K562 (cell line): ENCODE data around the gene UCKL1. TPM values are rescaled to one million over a fixed set of nuclear protein-coding genes. Genes with fewer than 3 reads are reported as not detected.

Experiments
- ATAC-seq: fragments of 200-7000 bp; cut with Tn5 transposase; 3 replicates; pipeline ENCODE4 v1.9.1; 2020; ENCODE audit warnings: moderate library complexity
- BruUV-seq: library from RNA; stranded (reverse); fragments of 400-500 nt; replicated peaks from 2 replicates; lab custom pipeline; 2021; lab: Mats Ljungman, UMichigan
- CTCF ChIA-PET: fragments of 300-600 bp; formaldehyde crosslinking; extraction: SDS; loops from one replicate; lab custom pipeline; 2021; ENCODE audit warnings: low intra/inter-chr PET ratio; lab: Yijun Ruan, JAX
- POLR2A ChIA-PET: fragments of 300-600, 350-650 bp; sonication (Branson Sonifier 250); formaldehyde crosslinking; extraction: SDS; loops from one replicate; lab custom pipeline; 2021; ENCODE audit warnings: antibody characterized with exemption, inconsistent platforms; lab: Yijun Ruan, JAX
- DNase-seq, 4 experiments: peaks; one replicate each; pipeline versions ENCODE4 v3.0.0 to v3.0.0-alpha.2; 2011 to 2018; ENCODE audit warnings: low spot score in 3 of 4, mixed read lengths in 3 of 4; ENCODE audit errors: extremely low read depth in 1 of 4
- FAIRE-seq: peaks from 2 replicates; lab custom pipeline; 2011; peaks lifted over from hg19 to GRCh38; lab: Jason Lieb, UNC
- H2AFZ ChIP-seq: 2 replicates; pipeline ENCODE4 v1.6.0; 2011; ENCODE audit warnings: low read depth, low read length, control low read depth, inconsistent platforms
- H3K27ac ChIP-seq: fragments of 200-600 bp; 3 replicates; pipeline ENCODE4 v1.8.0; 2011; ENCODE audit warnings: low read depth, mild to moderate bottlenecking, control low read depth, inconsistent platforms, low read length, moderate library complexity, mixed read lengths; ENCODE audit errors: extremely low read depth
- H3K27me3 ChIP-seq, 2 experiments: fragments of 300-600 bp in 1 of 2; 2 replicates in 1 of 2; 3 replicates in 1 of 2; pipeline versions ENCODE4 v1.6.0 to v1.8.0; 2011; ENCODE audit warnings: inconsistent platforms in 2 of 2, low read length in 2 of 2, mild to moderate bottlenecking in 1 of 2, mixed read lengths in 1 of 2, moderate library complexity in 1 of 2; ENCODE audit not compliant: control insufficient read depth in 2 of 2, insufficient read depth in 2 of 2
- H3K36me3 ChIP-seq: fragments of 300-600 bp; 3 replicates; pipeline ENCODE4 v1.8.0; 2011; ENCODE audit warnings: mild to moderate bottlenecking, low read length, inconsistent platforms; ENCODE audit not compliant: control insufficient read depth, insufficient read depth
- H3K4me1 ChIP-seq, 2 experiments: fragments of 200-600 bp in 1 of 2; replicated peaks in 1 of 2; 2 replicates in 1 of 2; 3 replicates in 1 of 2; pipeline versions ENCODE4 v1.5.1 to v1.8.0; 2011; ENCODE audit warnings: inconsistent platforms in 2 of 2, low read length in 2 of 2, mild to moderate bottlenecking in 1 of 2, mixed read lengths in 1 of 2, moderate library complexity in 1 of 2; ENCODE audit not compliant: control insufficient read depth in 2 of 2, insufficient read depth in 2 of 2
- H3K4me2 ChIP-seq: 2 replicates; pipeline ENCODE4 v1.6.1; 2011; ENCODE audit warnings: low read length, control low read depth, inconsistent platforms, mixed read lengths; ENCODE audit not compliant: insufficient read depth
- H3K4me3 ChIP-seq: fragments of 200-600 bp; sonication (generic), shearing (Covaris generic); 2 replicates; pipeline ENCODE4 v1.5.1; 2016; ENCODE audit warnings: control low read depth, inconsistent platforms
- H3K79me2 ChIP-seq: fragments of 200-600 bp; 3 replicates; pipeline ENCODE4 v1.8.0; 2011; ENCODE audit warnings: low read length, inconsistent platforms; ENCODE audit not compliant: control insufficient read depth, insufficient read depth
- H3K9ac ChIP-seq, 2 experiments: 2 replicates each; pipeline versions ENCODE4 v1.6.0 to v1.6.1; 2011; ENCODE audit warnings: low read depth in 2 of 2, low read length in 2 of 2, control low read depth in 1 of 2, inconsistent platforms in 1 of 2, mild to moderate bottlenecking in 1 of 2, mixed read lengths in 1 of 2; ENCODE audit not compliant: insufficient read depth in 1 of 2
- H3K9me1 ChIP-seq: one replicate; pipeline ENCODE4 v1.6.0; 2011; ENCODE audit warnings: inconsistent platforms, mild to moderate bottlenecking, low read length, moderate library complexity; ENCODE audit not compliant: control insufficient read depth, insufficient read depth
- H3K9me3 ChIP-seq: replicated peaks from 2 replicates; pipeline ENCODE4 v1.5.1; 2011; ENCODE audit warnings: low read depth, low read length, inconsistent platforms; ENCODE audit not compliant: control insufficient read depth, insufficient read depth
- H4K20me1 ChIP-seq: replicated peaks from 2 replicates; pipeline ENCODE4 v1.6.1; 2011; ENCODE audit warnings: low read length, inconsistent platforms, mixed read lengths; ENCODE audit not compliant: control insufficient read depth, insufficient read depth
- COPS2 ChIP-seq: fragments of 450-650 bp; conservative IDR thresholded peaks from 2 replicates; pipeline ENCODE4 v1.6.1; 2016; ENCODE audit warnings: mild to moderate bottlenecking, moderate library complexity
- HMGN3 ChIP-seq: IDR thresholded peaks from 2 replicates; pipeline ENCODE4 v1.6.1; 2011; ENCODE audit warnings: borderline replicate concordance, low read depth, mild to moderate bottlenecking, mixed read lengths, low read length; ENCODE audit not compliant: insufficient read length; ENCODE audit errors: extremely low read depth
- NCOA6 ChIP-seq: fragments of 450-650 bp; IDR thresholded peaks from 2 replicates; pipeline ENCODE4 v1.6.1; 2017; ENCODE audit warnings: mild to moderate bottlenecking
- POLR3A ChIP-seq: IDR thresholded peaks from 2 replicates; pipeline ENCODE4 v1.6.1; 2011; ENCODE audit warnings: borderline replicate concordance, mild to moderate bottlenecking, moderate library complexity; ENCODE audit not compliant: insufficient read length, insufficient read depth; ENCODE audit errors: extremely low read depth
- POU5F1 ChIP-seq: fragments of 150-350 bp; IDR thresholded peaks from 2 replicates; pipeline ENCODE4 v1.6.1; 2014; ENCODE audit warnings: borderline replicate concordance, low read length, low read depth, mild to moderate bottlenecking; ENCODE audit not compliant: partially characterized antibody
- ZFPM2 ChIP-seq: fragments of 250-450 bp; sonication (Bioruptor Pico); IDR thresholded peaks from 2 replicates; pipeline ENCODE4 v1.5.1; 2022; ENCODE audit warnings: mild to moderate bottlenecking
- WGBS: fragments of 100-300 bp; shearing (Covaris generic); methylation state at CpG from one replicate; pipeline ENCODE4 v1.1.6; 2016; ENCODE audit warnings: low coverage, mixed read lengths; ENCODE audit not compliant: insufficient coverage; ENCODE audit errors: missing lambda C conversion rate; 5-methylcytosine and 5-hydroxymethylcytosine counted together
- in situ Hi-C: fragments of 300-500 bp; cut with MboI; formaldehyde crosslinking; loops from 4 replicates; pipeline ENCODE4 v1.15.0; 2018; ENCODE audit warnings: inconsistent platforms, mixed read lengths
- intact Hi-C: fragments of 100-400 bp; cut with micrococcal nuclease; formaldehyde crosslinking; loops from 2 replicates; pipeline ENCODE4 v1.14.2; 2022
- polyA plus RNA-seq, 8 experiments: library from polyadenylated mRNA; depleted of rRNA in 4 of 8; stranded (reverse) in 5 of 8; unstranded in 3 of 8; fragments of >200 nt; fragmentation: Nextera tagmentation in 2 of 8; fragmentation: Illumina TruSeq in 1 of 8; extraction: Ambion mirVana in 2 of 8; extraction: Trizol in 1 of 8; gene quantifications; 2 replicates each; pipeline versions ENCODE4 v1.2.1 to v1.2.3, GENCODE V29; 2011 to 2014; ENCODE audit warnings: inconsistent platforms in 1 of 8, missing spikeins in 1 of 8
- total RNA-seq, 7 experiments: library from RNA; depleted of rRNA in 6 of 7; stranded (reverse); fragments of >200 nt in 6 of 7; fragmentation: Illumina TruSeq in 2 of 7; extraction: Trizol in 2 of 7; gene quantifications; 2 replicates each; pipeline versions ENCODE4 v1.2.1 to v1.2.3, GENCODE V29; 2011 to 2021; ENCODE audit warnings: low replicate concordance in 1 of 7
- TF ChIP-seq, protein P1 (sequence below): fragments of 450-650 bp; conservative IDR thresholded peaks from 2 replicates; pipeline ENCODE4 v1.6.1; 2016; ENCODE audit warnings: missing genetic modification characterization, low read depth, mild to moderate bottlenecking, control low read depth, missing compliant biosample characterization
- TF ChIP-seq, protein P2 (sequence below): fragments of 450-650 bp; IDR thresholded peaks from 2 replicates; pipeline ENCODE4 v1.6.1; 2016; ENCODE audit warnings: borderline replicate concordance
- TF ChIP-seq, protein P3 (sequence below): sonication (generic); formaldehyde crosslinking; IDR thresholded peaks from 2 replicates; pipeline ENCODE4 v1.8.0; 2022; ENCODE audit warnings: mild to moderate bottlenecking, missing genetic modification reagents

The UCKL1 gene
- total and polyA plus RNA-seq, 9 of the 15 experiments (the other 6 are each of a cell fraction or from before 2014, with no cell fraction given): 3.1 to 52.8 (median 24.2) TPM

DNA sequence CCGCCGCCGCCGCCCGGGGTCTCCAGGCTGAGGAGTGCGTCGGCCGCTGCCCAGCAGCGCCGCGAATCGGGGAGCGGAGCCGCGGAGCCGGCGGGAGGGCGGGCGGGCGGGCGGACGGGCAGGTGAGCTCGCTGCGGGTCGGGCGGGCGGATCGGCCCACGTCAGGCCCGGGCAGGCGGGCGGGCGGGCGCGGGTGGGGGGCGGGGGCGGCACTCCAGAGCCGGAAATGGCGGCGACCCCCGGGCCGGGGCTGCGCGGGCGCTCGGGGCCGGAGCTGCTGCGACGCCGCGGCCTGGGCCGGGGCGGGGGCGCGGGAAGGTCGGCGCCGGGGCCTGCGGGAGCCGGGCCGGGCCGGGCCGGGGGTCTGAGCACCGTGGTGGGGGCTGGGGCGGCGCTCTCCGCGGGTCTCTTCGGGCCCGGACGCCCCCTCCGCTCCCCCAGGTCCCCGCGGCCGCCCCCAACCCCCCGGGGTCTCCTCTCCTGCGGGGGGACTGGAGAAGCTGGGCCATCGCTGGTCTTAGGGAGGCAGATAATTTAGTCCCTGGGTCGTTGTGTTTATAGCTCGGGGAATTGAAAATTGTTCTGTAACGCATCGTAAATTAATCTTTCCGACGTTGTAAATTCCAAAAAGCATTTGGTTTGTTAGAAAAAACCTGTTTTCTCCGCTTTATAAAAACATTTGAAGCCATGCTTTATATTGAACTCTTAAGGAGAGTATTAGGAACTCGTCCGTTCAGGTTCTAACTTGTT is 60.8 kb downstream of the UCKL1 start (continued):
- TF ChIP-seq ZFPM2 (CRISPR knock-in tag) (no peak), POLR3A (no peak)

DNA sequence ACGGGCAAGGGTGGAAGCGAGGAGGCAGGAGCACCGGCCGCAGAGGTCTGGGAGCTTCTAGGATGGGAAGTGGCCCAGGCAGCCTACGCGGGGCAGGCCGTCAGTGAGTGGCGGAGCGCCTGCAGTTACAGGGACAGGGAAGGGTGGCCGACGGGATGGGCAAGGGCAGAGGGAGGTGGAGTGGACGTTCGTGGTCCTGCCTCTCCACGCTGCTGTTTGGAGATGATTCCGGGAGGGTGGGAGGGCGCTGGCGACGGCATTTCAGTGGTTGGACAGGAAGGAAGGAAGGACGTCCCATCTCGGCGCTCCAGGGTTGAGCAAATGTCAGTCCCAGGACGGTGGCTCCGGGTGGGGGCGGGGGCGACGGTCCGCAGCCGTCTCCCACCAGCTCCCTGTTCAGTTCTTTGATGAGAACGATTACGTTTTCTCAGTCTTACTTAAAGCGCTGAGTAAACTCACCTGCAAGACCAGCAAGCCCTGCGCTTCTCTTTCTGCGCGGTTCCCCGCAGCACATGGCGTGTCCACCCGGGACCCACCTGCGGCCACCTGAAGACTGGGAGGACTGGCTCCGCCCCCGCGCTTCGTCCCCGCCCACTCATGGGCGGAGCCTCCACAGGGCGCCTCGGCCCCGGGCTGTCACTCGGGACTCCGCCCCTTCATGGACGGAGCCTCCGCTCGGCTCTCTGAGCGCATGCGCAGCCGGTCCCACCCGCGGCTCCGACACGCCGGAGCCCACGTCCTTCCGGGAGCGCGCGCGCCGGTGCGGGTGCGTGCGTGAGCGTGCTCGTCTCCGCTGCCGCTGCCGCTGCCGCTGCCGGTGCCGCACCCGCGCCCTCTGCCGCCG is 61.6 kb downstream of the UCKL1 start, which contains the start of gene DNAJC5:
DNAJC5 (plus strand) TSS at position 769 of the 844 bp plus-strand sequence. CDS start 33,220 bp downstream, outside the sequence.
- Histone ChIP-seq H3K27me3 (no peaks in the 10 kb centered on the region), H3K4me1 (peaks cover 30 to 45% of the 10 kb centered on the region in 2 experiments), H2AFZ (peak within 1 kb of the TSS; percentile 93), H3K9me1 (no peaks in the 10 kb centered on the region), H3K4me2 (peak within 1 kb of the TSS; percentile 92), H3K9ac (peak within 1 kb of the TSS; percentile 85 to 89), H3K27ac (peak within 1 kb of the TSS; percentile 78), H3K4me3 (peak within 1 kb of the TSS; percentile 61), H3K9me3 (no peaks in the 10 kb centered on the region), H3K79me2 (peaks cover 42% of the 10 kb centered on the region), H3K36me3 (peaks cover 40% of the 10 kb centered on the region; the same call in 2 of the 3 replicates), H4K20me1 (peaks cover 27% of the 10 kb centered on the region)
- ATAC-seq (peak; percentile 92), DNase-seq (peak; percentile 97 to 100 (median 100)), FAIRE-seq (peak; percentile 94)
- in situ Hi-C loops: no loop called here
- intact Hi-C loops: no loop called here
- ChIA-PET CTCF (no interaction called here), POLR2A (interaction anchor here (0.6 to 1.6 kb wide), 9 partner anchors 11 to 374 kb away, joined by 3 to 12 read pairs (median 3); partner anchors contain the start of genes PPDPF and TPD52L2)
- 7% methylated on average over 56 of the region's 82 CpGs for WGBS
- BruUV-seq: no TSS peak
- TF ChIP-seq, protein P1, sequence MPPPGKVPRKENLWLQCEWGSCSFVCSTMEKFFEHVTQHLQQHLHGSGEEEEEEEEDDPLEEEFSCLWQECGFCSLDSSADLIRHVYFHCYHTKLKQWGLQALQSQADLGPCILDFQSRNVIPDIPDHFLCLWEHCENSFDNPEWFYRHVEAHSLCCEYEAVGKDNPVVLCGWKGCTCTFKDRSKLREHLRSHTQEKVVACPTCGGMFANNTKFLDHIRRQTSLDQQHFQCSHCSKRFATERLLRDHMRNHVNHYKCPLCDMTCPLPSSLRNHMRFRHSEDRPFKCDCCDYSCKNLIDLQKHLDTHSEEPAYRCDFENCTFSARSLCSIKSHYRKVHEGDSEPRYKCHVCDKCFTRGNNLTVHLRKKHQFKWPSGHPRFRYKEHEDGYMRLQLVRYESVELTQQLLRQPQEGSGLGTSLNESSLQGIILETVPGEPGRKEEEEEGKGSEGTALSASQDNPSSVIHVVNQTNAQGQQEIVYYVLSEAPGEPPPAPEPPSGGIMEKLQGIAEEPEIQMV (tag): peak; percentile 45; the same call in 1 of the 2 replicates
- TF ChIP-seq, protein P2, sequence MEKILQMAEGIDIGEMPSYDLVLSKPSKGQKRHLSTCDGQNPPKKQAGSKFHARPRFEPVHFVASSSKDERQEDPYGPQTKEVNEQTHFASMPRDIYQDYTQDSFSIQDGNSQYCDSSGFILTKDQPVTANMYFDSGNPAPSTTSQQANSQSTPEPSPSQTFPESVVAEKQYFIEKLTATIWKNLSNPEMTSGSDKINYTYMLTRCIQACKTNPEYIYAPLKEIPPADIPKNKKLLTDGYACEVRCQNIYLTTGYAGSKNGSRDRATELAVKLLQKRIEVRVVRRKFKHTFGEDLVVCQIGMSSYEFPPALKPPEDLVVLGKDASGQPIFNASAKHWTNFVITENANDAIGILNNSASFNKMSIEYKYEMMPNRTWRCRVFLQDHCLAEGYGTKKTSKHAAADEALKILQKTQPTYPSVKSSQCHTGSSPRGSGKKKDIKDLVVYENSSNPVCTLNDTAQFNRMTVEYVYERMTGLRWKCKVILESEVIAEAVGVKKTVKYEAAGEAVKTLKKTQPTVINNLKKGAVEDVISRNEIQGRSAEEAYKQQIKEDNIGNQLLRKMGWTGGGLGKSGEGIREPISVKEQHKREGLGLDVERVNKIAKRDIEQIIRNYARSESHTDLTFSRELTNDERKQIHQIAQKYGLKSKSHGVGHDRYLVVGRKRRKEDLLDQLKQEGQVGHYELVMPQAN: peak; percentile 20; the same call in 1 of the 2 replicates
- TF ChIP-seq HMGN3 (peak; percentile 74), POU5F1 (no peak), NCOA6 (no peak), COPS2 (no peak)
- TF ChIP-seq, protein P3, sequence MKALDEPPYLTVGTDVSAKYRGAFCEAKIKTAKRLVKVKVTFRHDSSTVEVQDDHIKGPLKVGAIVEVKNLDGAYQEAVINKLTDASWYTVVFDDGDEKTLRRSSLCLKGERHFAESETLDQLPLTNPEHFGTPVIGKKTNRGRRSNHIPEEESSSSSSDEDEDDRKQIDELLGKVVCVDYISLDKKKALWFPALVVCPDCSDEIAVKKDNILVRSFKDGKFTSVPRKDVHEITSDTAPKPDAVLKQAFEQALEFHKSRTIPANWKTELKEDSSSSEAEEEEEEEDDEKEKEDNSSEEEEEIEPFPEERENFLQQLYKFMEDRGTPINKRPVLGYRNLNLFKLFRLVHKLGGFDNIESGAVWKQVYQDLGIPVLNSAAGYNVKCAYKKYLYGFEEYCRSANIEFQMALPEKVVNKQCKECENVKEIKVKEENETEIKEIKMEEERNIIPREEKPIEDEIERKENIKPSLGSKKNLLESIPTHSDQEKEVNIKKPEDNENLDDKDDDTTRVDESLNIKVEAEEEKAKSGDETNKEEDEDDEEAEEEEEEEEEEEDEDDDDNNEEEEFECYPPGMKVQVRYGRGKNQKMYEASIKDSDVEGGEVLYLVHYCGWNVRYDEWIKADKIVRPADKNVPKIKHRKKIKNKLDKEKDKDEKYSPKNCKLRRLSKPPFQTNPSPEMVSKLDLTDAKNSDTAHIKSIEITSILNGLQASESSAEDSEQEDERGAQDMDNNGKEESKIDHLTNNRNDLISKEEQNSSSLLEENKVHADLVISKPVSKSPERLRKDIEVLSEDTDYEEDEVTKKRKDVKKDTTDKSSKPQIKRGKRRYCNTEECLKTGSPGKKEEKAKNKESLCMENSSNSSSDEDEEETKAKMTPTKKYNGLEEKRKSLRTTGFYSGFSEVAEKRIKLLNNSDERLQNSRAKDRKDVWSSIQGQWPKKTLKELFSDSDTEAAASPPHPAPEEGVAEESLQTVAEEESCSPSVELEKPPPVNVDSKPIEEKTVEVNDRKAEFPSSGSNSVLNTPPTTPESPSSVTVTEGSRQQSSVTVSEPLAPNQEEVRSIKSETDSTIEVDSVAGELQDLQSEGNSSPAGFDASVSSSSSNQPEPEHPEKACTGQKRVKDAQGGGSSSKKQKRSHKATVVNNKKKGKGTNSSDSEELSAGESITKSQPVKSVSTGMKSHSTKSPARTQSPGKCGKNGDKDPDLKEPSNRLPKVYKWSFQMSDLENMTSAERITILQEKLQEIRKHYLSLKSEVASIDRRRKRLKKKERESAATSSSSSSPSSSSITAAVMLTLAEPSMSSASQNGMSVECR: no peak
